Liver (tissue), 9 donors: ENCODE results near the gene QPCTL. TPM values are rescaled to one million over a fixed set of nuclear protein-coding genes. Genes with fewer than 3 reads are reported as not detected.

ENCODE experiments used
- DNase-seq: peaks from one replicate; pipeline ENCODE4 v3.0.0-alpha.2; 2017; ENCODE audit warnings: low spot score
- H3K27ac ChIP-seq, 2 donors: one replicate each; pipeline ENCODE4 v1.7.0; 2013; ENCODE audit warnings: inconsistent platforms in 2 of 2, low read length in 2 of 2, control low read depth in 1 of 2, low read depth in 1 of 2, mild to moderate bottlenecking in 1 of 2
- H3K27me3 ChIP-seq, 4 donors: one replicate each; pipeline versions ENCODE4 v1.6.1 to v1.7.0; 2013; ENCODE audit warnings: low read length in 3 of 4, inconsistent platforms in 1 of 4, mild to moderate bottlenecking in 1 of 4, moderate library complexity in 1 of 4; ENCODE audit not compliant: control insufficient read depth in 4 of 4, insufficient read depth in 4 of 4
- H3K36me3 ChIP-seq, 4 donors: one replicate each; pipeline versions ENCODE4 v1.6.1 to v1.7.0; 2013; ENCODE audit warnings: low read length in 3 of 4, mild to moderate bottlenecking in 3 of 4, low read depth in 1 of 4, moderate library complexity in 1 of 4; ENCODE audit not compliant: control insufficient read depth in 4 of 4, insufficient read depth in 3 of 4
- H3K4me1 ChIP-seq, 4 donors: one replicate each; pipeline versions ENCODE4 v1.6.1 to v1.7.0; 2013; ENCODE audit warnings: low read length in 3 of 4, mild to moderate bottlenecking in 3 of 4, moderate library complexity in 1 of 4; ENCODE audit not compliant: control insufficient read depth in 4 of 4, insufficient read depth in 4 of 4
- H3K4me3 ChIP-seq, 3 donors: one replicate each; pipeline versions ENCODE4 v1.6.1 to v1.7.0; 2013; ENCODE audit warnings: low read length in 3 of 3, control low read depth in 1 of 3, low read depth in 1 of 3, mild to moderate bottlenecking in 1 of 3
- H3K9ac ChIP-seq, 2 donors: one replicate each; pipeline ENCODE4 v1.7.0; 2013; ENCODE audit warnings: low read length in 2 of 2, mild to moderate bottlenecking in 2 of 2, moderate library complexity in 2 of 2, control low read depth in 1 of 2, low read depth in 1 of 2
- H3K9me3 ChIP-seq, 4 donors: one replicate each; pipeline versions ENCODE4 v1.6.1 to v1.7.0; 2013; ENCODE audit warnings: low read length in 3 of 4; ENCODE audit not compliant: control insufficient read depth in 4 of 4
- ATF3 ChIP-seq: IDR thresholded peaks from 2 replicates; pipeline ENCODE4 v1.6.1; 2016; ENCODE audit warnings: antibody characterized with exemption
- CTCF ChIP-seq: fragments of 150-350 bp; IDR thresholded peaks from 2 replicates; pipeline ENCODE4 v1.5.1; 2017; ENCODE audit warnings: improper control_type of control experiment, low read depth, low read length; ENCODE audit not compliant: missing input control
- FOXA1 ChIP-seq: IDR thresholded peaks from 2 replicates; pipeline ENCODE4 v1.6.1; 2016; ENCODE audit warnings: antibody characterized with exemption
- FOXA2 ChIP-seq: IDR thresholded peaks from 2 replicates; pipeline ENCODE4 v1.6.1; 2016; ENCODE audit warnings: antibody characterized with exemption
- GABPA ChIP-seq, 2 donors: IDR thresholded peaks in 1 of 2; conservative IDR thresholded peaks in 1 of 2; 2 replicates each; pipeline ENCODE4 v1.6.1; 2016; ENCODE audit warnings: antibody characterized with exemption in 2 of 2, mild to moderate bottlenecking in 1 of 2, moderate library complexity in 1 of 2
- RAD21 ChIP-seq, 2 donors: IDR thresholded peaks; 2 replicates each; pipeline ENCODE4 v1.6.1; 2016; ENCODE audit warnings: antibody characterized with exemption in 2 of 2, mild to moderate bottlenecking in 2 of 2
- REST ChIP-seq: IDR thresholded peaks from 2 replicates; pipeline ENCODE4 v1.6.1; 2016; ENCODE audit warnings: antibody characterized with exemption, mild to moderate bottlenecking
- SP1 ChIP-seq: IDR thresholded peaks from 2 replicates; pipeline ENCODE4 v1.6.1; 2018; ENCODE audit warnings: antibody characterized with exemption, mild to moderate bottlenecking
- TAF1 ChIP-seq: conservative IDR thresholded peaks from 2 replicates; pipeline ENCODE4 v1.6.1; 2016; ENCODE audit warnings: antibody characterized with exemption, mild to moderate bottlenecking
- YY1 ChIP-seq: IDR thresholded peaks from 2 replicates; pipeline ENCODE4 v1.6.1; 2016; ENCODE audit warnings: antibody characterized with exemption, mild to moderate bottlenecking
- ZBTB33 ChIP-seq: IDR thresholded peaks from 2 replicates; pipeline ENCODE4 v1.6.1; 2016; ENCODE audit warnings: antibody characterized with exemption
- WGBS: extraction: QIAGEN DNeasy Blood & Tissue Kit; methylation state at CpG from one replicate; pipeline ENCODE4 v1.1.7; 2013; 5-methylcytosine and 5-hydroxymethylcytosine counted together
- polyA plus RNA-seq, 2 donors: library from polyadenylated mRNA; stranded (reverse) in 1 of 2; unstranded in 1 of 2; fragments of 200-250 nt in 1 of 2; fragments of >200 nt in 1 of 2; fragmentation: Nextera tagmentation in 1 of 2; extraction: Ambion mirVana in 1 of 2; gene quantifications; one replicate each; pipeline versions ENCODE4 v1.2.1 to v1.2.3, GENCODE V29; 2013 to 2015
- total RNA-seq, 2 donors: library from RNA; depleted of rRNA; stranded (reverse); fragments of >200 nt; gene quantifications; one replicate each; pipeline ENCODE4 v1.2.3, GENCODE V29; 2014
- donor health status: healthy.
- donor health status: healthy.
- donor health status: healthy.
- donor health status: healthy.
- donor health status: healthy.

The QPCTL gene
- total and polyA plus RNA-seq, 4 donors = 2.9 to 6.1 (median 4.1) TPM

GRCh38 chr19:45677351-45678230 is 14.9 kb upstream of the QPCTL start:
- H3K9me3 ChIP-seq = no peaks in the 10 kb centered on the region
- peak; percentile 73 for DNase-seq
- no peak overlapping the region for H3K9ac ChIP-seq
- H3K36me3 ChIP-seq = no peaks in the 10 kb centered on the region
- WGBS = 8% methylated on average over 49 of the region's 49 CpGs
- TF ChIP-seq YY1 (no peak), RAD21 (IDR thresholded peaks at IDR 0.05) (peak in 1 of 2 donors; percentile 26), SP1 (peak; percentile 32), REST (no peak)
- peaks cover 4 to 19% (median 13%) of the 10 kb centered on the region in 4 donors for H3K4me1 ChIP-seq
- peak overlapping the region in 1 of 3 donors; percentile 43 for H3K4me3 ChIP-seq
- peak overlapping the region in 1 of 2 donors; percentile 20 for H3K27ac ChIP-seq
- peaks cover 0 to 5% (median 4%) of the 10 kb centered on the region in 4 donors for H3K27me3 ChIP-seq

GRCh38 chr19:45681391-45682015 is 11.0 kb upstream of the QPCTL start:
- 4% methylated on average over 51 of the region's 51 CpGs for WGBS
- Histone ChIP-seq H3K27ac (peak overlapping the region in 1 of 2 donors; percentile 37), H3K4me1 (peaks cover 4 to 19% (median 13%) of the 10 kb centered on the region in 4 donors), H3K9ac (no peak overlapping the region), H3K36me3 (peaks cover 0 to 18% (median 8%) of the 10 kb centered on the region in 4 donors), H3K27me3 (peaks cover 0 to 5% (median 4%) of the 10 kb centered on the region in 4 donors), H3K4me3 (peak overlapping the region in 1 of 3 donors; percentile 45), H3K9me3 (no peaks in the 10 kb centered on the region)
- peak; percentile 91 for TF ChIP-seq CTCF
- peak; percentile 21 for TF ChIP-seq SP1
- no peak for TF ChIP-seq ATF3
- peak; percentile 68 to 78 for TF ChIP-seq RAD21 (IDR thresholded peaks at IDR 0.05)
- peak in 1 of 2 donors; percentile 14 for TF ChIP-seq GABPA (IDR thresholded peaks at IDR 0.05 in 1 of 2, conservative IDR thresholded peaks at IDR 0.05 in 1 of 2)
- TF ChIP-seq YY1 = peak; percentile 37
- peak; percentile 83 for DNase-seq

GRCh38 chr19:45682117-45682516 is 10.3 kb upstream of the QPCTL start:
- Histone ChIP-seq H3K4me3 (no peak overlapping the region), H3K27ac (no peak overlapping the region), H3K4me1 (peaks cover 3 to 19% (median 11%) of the 10 kb centered on the region in 4 donors), H3K27me3 (peaks cover 0 to 5% (median 4%) of the 10 kb centered on the region in 4 donors), H3K9me3 (no peaks in the 10 kb centered on the region), H3K36me3 (peaks cover 0 to 22% (median 11%) of the 10 kb centered on the region in 4 donors), H3K9ac (no peak overlapping the region)
- no peak for DNase-seq
- 82% methylated on average over 8 of the region's 8 CpGs for WGBS
- TF ChIP-seq REST = no peak
- no peak for TF ChIP-seq FOXA2
- TF ChIP-seq RAD21 (IDR thresholded peaks at IDR 0.05) = no peak
- TF ChIP-seq FOXA1 = no peak
- no peak for TF ChIP-seq TAF1
- no peak for TF ChIP-seq SP1
- TF ChIP-seq ZBTB33 = no peak
- no peak for TF ChIP-seq YY1
